HS-27A (cell line): ENCODE data around the gene MRPS15.
A peak's percentile ranks its signal among the peaks of the same experiment; 100 is the strongest.
"Not testable (repeated sequence)": the region's sequence is repeated elsewhere in the genome, so short reads cannot be mapped to it uniquely, and the experiment has no call there.

Experiments used
- DNase-seq: peaks from one replicate; pipeline ENCODE4 v3.0.0-alpha.2; 2012; ENCODE audit warnings: low read depth, missing footprints

MRPS15 gene

DNA sequence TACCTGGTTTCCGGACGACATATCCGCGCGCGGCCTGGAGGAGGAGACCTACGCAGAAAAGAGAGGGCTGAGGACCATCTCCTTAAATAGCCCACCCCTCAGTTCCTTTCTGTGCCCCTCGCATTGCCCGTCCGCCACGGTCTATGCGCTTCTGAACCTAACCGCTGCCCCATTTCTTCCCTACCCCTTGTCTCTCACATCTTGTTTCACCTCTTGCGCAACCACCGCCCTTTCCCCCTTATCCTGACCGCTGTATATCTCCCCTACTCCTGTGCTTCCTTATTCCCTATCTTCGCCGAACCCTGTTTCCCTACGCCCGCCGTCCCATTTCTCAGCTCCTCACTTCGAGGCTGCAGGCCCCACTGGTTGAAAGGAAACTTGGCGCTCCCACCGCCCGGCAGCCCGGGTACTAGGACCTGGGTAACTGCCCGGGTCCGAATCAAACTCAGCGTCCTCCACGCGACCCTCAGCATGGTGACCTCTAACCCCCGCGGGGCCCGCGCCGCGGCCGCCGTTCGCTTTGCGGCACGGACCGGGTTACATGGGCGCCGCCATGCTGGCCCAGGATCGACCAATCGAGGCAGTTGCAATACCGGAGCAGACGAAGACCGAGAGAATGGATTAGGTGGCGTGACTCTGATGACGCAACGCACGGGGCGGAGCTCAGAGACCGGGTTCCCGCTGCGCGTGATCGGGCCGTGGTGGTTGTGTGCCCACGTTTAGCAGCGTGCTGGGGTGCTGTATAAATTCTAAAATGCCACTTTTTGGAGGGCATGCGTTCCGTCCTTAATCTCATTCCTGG, at the start of gene MRPS15:
Gene MRPS15, minus strand, starts transcription at position 582 of the 802 bp plus-strand sequence. Its CDS starts 109 bp downstream, at position 473.
- DNase-seq: peak; percentile 91

DNA sequence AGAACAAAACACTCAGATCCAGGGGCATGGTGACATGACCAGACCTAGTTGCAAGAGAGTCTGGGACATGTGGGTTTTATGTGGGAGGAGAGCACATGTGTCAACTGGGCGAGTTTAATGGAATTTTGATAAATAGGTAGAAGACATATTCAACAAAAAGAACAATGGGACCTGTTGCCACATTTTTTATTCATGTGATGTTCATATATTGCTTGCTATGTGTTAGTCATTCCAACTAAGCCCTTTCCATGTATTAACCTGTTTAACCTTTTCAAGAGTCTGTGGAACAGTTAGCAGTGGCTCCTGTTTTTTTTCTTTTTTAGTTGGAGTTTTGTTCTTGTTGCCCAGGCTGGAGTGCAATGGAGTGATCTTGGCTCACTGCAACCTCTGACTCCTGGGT, 48.7 kb upstream of the MRPS15 start:
- DNase-seq: no peak

DNA sequence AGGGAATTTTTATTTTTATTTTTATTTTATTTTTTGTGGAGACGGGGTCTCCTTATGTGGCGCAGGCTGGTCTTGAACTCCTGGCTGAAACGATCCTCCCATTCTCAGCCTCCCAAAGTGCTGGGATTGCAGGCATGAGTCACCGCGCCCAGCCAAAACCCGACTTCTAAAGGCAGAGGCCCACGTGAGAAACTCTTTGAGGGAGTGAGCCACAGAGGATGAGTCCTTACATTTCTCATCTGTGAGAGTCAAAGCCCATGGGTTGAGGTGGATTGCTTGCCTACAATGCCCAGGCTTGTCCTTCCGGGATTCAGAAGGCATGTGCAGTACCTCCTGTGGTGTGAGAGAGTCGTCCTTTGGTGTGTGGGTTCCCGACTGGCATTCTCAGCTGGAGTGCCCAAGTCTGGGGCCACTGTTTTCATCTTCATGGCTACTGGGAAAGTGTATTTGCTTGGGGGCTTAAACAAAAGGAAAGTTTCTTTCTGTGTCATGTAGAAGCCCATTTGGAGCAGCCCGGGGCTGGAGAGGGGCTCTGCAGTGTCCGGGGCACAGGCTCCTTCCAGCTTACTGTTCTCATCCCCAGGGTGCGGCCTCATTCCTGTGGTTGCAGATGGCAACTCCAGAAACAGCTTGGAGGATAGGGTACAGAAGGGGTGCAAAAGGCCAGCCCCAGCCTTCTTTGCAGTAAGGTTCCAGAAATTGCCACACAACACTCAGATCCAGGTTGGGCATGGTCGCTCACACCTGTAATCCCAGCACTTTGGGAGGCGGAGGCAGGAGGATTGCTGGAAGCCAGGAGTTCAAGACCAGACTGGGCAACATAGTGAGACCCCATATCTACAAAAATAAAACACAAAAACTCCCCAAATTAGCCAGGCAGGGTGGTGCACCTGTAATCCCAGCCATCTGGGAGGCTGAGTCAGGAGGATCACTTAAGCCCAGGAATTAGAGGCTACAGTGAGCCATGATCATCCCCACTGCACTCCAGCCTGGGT, 47.9 kb upstream of the MRPS15 start:
- no peak for DNase-seq

DNA sequence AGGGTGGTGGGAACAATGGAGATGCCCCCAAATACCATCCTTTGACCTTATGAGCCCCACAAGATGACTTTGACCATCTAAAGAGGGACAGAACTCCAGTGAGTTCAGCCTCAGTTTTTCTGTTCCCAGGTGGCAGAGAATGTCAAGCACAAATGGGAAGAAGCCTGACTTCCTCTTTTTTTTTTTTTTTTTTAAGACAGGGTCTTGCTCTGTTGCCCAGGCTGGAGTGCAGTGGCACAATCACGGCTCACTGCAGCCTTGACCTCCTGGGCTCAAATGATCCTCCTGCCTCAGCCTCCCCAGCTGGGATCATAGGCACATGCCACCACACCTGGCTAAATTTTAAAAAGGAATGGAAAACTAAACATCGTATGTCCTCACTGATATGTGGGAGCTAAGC, 47.0 kb upstream of the MRPS15 start:
- DNase-seq: not testable (repeated sequence)

DNA sequence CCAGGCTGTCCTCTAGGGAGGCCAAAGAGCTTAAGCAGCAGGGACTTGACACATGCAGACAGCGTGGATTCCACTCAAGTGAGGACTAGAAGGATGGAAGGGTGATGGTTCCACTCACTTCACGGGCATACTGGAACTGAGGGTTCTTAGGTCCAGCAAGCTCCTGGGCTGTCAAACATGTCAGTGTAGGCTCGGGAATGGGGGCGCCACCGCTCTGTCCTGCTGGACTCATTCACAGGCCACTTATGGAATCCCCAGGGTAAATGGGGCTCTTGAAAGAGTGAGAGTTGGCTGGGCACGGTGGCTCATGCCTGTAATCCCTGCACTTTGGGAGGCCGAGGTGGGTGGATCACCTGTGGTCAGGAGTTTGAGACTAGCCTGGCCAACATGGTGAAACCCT, 46.2 kb upstream of the MRPS15 start:
- no peak for DNase-seq

DNA sequence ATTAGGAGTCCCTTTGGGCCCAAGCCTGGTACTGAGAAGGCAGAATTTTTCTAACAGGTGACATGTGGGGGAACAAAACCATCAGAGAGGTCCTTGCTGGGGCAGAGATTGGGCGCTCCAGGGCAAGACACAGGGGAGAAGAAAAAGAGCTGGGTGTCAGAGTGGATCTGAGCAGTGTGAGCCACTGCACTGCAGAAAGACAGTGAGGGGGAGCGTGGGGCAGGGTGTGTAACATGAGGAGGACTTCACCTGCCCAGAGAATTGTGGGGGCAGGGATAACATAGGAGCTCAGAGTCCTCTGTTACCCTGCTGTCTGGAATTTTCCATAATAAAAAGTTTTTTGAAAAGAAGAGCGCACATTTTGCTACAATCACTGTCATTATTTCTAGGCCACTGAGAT, 44.1 kb upstream of the MRPS15 start:
- DNase-seq: no peak

DNA sequence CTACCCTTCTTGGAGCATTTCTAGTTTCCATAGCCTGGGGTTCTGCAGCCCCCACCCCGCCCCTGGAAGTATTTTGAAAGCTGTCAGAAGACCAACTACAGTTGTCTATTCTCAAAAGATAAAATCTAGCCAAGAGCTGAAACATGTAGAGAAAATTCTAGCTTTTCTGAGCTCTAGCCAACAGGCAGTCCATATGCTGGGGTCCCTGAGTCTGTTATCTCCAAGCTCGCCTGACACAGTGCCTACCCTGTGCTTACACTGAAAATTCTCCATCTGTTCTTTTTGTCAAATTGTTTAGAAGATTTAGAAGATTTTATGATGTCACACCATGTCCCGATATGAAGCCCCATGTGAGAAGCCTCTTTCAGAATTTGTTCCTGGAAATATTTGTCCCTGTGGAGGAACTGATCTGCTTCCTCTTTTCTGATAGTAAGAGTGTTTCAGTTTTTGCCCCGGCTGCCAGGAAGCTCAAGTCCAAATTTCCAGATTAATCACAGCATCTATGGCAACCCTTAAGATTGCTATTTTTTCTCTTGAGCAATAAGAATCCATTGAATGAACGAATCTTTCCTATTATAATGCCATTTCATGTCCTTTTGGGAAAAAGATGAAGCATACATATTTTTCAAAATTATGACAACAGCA, 42.2 kb upstream of the MRPS15 start:
- no peak for DNase-seq

DNA sequence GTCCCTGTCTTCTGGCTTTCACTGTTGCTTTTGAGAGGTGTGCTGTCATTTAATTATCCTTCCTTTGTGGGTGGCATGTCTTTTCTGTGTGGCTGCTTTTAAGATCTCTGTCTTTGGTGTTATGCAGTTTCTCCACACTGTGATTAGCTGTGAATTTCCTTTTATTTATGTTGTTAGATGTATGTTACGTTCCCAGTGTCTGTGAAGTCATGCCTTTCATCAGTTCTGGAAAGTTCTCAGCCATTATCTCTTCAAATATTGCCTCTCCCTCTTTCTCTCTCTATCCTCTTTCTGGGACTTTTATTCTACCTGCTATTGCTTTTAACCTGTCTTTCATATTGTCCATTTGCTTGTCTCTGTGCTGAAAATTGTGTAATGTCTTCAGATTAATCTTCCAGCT, 39.5 kb upstream of the MRPS15 start:
- no peak for DNase-seq

DNA sequence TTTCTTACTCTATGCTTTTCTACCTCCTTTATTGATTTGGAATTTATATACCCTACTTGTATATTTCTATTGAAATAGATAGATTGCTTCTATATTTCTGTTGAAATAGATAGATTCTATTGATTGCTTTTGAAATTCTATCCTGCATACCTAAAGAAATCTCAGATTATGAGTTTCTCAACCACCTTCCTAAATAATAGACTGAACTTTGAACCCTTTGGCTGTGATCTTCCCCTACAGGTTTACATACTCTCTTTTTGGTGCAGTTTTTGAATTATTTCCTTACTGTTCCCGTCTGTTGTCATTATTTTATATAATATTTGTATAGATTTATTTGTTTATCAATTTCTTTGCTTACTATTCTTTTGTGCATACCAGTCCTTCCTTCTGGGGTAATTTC, 39.0 kb upstream of the MRPS15 start:
- DNase-seq: no peak

DNA sequence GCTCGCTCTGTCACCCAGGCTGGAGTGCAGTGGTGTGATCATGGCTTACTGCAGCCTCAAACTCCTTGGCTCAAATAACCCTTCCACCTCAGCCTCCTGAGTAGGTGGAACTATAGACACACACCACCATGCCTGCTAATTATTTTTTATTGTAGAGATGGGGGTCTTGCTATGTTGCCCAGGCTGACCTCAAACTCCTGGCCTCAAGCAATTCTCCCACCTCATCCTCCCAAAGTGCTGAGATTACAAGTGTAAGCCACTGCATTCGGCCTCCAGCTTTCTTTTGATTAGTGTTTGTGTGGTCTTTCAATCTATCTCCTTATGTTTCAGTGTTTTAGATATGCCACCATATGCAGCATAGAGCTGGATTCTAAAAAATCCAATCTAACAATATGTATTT, 38.4 kb upstream of the MRPS15 start:
- DNase-seq: no peak

DNA sequence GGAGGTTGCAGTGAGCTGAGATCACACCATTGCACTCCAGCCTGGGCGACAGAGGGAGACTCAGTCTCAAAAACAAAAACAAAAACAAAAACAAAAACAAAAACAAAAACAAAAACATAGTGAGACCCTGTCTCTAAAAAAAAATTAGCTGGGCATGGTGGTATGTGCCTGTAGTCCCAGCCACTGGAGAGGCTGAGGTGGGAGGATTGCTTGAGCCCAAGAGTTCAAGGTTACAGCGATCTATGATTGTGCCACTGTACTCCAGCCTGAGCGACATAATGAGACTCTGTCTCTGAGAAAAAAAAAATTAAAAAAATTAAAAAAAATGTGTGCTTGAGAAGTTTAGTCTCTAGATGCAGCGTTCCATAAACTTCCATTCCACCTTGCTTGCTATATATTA, 37.7 kb upstream of the MRPS15 start:
- DNase-seq: not testable (repeated sequence)

DNA sequence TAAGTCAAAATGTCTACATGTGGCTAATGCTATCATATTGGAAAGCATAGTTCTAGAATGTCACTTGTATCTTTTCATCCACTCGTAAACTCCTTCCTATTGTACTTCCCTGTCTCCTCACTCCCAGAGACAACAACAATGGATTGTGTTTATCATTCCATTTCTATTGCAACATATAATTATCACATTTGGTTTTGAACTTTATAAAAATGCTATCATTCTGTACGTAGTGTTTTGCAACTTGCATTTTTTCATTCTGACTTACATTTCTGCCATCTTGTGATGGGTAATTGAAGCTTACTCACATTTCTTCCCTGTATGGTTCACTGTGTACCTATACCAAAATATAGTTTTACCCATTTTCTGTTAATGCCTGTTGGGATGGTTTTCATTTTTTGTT, 33.0 kb upstream of the MRPS15 start:
- no peak for DNase-seq

DNA sequence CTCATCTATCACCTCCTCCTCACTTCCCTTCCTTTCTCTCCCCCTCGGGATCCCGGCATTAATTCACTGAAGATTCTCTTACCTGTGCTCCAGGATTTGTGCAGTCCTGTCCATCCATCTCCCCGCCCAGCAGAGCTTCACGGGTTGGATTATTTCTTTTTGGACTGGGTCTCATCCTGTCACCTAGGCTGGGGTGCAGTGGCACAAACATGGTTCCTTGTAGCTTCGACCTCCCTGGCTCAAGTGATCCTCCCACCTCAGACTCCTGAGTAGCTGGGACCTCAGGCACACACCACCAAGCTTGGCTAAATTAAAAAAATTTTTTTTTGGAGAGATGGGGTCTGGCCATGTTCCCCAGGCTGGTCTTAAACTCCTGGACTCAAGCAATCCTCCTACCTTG, 30.8 kb upstream of the MRPS15 start:
- DNase-seq: no peak

DNA sequence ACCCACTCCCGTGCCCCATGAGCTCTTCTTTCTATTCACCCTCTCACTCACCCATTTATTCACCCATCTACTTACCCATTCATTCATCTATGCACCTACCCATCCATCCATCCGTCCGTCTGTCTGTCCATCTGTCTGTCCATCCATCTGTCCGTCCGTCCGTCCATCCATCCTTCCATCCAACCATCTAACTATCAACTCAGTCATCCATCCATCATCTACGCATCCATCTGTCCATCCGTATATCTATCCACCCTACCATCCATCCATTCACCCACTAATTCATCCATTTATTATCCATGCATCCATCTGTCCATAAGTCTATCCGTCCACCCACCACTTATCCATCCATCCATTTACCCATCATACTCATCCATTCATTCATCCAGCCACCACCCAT, 29.3 kb upstream of the MRPS15 start:
- no peak for DNase-seq

DNA sequence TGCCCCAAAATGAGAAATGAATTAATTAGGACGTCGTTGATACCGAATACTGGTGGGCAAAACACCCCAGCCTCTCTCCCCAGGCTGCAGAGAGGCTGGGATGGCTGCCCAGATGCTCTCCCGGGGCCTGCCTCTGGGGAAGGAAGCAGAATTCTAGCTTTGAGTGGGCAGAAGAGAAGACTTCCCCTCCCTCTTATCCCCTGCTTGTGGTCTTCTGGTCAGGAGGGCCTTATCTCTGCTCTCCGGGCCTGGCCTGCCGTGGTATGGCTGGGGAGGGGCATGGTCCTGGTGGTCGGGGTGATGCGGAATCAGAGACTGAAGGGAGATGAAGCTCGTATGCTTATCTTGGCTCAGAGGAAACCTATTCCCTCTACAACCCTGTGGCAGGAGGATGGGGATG, 28.3 kb upstream of the MRPS15 start:
- no peak for DNase-seq

DNA sequence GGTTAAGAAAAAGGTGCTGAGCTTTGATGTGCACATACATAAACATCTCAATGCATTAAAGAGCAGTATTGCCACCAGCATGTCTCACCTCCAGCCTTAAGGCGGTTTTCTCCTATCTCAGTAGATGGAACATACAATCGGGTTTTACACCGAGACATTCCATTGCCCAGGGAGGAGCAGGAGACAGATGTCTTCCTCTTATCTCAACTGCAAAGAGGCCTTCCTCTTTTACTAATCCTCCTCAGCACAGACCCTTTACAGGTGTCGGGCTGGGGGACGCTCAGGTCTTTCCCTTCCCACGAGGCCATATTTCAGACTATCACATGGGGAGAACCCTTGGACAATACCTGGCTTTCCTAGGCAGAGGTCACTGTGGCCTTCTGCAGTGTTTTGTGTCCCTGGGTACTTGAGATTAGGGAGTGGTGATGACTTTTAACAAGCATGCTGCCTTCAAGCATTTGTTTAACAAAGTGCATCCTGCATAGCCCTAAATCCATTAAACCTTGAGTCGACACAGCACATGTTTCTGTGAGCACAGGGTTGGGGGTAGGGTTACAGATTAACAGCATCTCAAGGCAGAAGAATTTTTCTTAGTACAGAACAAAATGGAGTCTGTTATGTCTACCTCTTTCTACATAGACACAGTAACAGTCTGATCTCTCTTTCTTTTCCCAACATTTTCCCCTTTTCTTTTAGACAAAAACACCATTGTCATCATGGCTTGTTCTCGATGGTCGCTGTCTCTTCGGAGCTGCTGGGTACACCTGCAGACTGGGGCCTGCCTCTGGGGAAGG, 25.3 kb upstream of the MRPS15 start:
- not testable (repeated sequence) for DNase-seq

DNA sequence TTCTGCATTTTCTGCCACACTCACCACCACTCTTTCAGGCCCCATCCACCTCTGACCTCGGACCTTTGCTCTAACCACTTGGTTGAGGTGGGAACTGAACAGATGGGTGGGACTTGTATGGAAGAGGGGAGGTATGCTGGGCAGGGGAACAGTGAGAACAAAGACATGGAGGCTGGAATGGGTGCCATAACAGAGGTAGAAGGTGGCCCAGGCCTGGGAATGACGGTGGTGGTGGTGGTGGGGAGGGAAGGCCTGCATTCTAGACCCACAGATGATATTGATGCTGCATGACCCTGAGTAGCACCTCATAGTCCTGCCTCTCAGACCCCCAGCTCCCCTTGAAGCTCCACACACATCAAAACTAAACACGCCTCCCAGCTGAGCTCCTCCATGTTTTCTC, 23.7 kb upstream of the MRPS15 start:
- DNase-seq: no peak

DNA sequence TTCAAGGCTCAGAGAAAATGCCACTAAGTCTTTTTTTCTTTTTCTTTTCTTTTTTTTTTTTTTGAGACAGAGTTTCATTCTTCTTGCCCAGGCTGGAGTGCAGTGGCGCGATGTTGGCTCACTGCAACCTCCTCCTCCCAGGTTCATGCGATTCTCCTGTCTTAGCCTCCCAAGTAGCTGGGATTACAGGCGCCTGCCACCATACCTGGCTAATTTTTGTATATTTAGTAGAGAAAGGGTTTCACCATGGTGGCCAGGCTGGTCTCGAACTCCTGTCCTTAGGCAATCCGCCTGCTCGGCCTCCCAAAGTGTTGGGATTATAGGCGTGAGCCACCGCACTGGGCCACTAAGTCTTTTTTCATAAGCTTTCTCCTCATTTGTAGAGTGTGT, 23.1 kb upstream of the MRPS15 start:
- DNase-seq: not testable (repeated sequence)

DNA sequence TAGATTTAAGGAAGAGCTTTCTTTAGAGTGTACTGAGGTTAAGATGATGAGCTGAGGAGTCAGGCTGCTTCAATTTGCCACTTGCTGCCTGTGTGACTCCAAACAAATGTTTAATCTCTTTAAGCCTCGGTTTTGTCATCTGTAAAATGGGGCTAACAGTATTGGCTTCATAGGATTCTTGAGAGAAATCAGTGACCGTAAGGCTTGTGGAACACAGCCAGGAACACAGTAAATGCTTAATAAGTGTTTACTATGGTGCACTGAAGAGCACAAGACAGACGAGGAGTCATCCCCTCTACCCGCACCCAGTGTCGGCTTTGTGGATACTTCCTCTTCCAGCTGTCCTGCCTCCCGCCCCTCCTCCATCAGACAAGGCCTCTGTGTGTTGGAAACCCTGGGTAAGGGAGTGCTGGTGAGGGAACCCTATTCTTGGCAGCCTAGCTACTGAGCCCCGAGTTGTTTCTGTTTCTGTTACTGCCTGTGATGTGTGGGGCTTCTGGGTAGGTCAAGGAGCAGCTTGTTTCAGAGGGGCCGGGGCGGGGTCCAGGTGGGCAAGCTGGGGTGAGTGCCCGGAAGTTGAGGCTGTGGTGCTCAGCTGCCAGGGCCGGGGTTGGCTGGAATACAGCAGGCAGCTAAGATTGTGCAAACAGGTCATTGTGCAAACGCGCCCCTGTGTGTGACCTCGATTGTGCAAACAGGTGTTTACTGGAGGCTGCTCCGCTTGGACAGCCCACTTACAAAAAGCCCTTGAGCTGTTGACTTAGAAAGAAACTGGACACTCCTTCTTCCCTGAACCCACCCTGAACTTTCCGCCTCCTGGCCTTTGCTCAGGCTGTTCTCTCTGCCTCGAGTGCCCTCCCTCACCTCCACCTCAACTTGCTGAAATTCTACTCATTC, 22.5 kb upstream of the MRPS15 start:
- DNase-seq: no peak

DNA sequence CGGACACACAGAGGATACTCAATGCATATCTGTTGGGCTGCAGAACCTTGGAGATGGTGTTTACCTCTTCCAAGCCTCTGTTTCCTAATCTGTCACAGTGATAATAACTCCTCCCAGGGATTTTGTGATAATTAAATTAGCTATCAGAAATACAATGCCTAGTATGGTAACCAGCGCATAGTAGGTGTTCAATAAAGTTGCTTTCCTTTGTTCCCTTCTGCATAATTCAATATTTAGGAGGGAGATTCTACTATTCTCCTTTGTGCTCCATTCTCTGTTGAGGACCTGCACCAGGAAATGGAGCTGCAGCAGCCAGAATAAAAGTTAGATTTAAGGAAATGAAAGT, 21.9 kb upstream of the MRPS15 start:
- DNase-seq: no peak

DNA sequence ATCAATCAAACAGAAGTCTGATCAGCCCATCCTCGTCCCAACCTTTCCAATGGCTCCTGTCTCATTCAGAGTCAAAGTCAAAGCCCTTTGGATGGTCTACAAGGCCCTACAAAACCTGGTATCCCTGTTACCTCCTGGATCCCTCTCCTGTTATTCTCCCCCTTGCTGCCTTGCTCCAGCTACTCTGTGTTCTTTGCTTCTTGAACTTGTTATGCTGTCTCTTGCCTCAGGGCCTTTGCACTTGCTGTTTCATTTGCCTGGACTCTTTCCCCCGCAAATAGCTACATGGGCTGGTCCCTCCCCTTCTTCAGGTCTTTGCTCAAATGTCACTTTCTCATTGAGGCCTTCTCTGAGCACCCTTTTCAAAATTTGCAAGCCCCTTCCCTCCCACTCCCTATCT, 19.9 kb upstream of the MRPS15 start:
- no peak for DNase-seq
